ENCODE results near the gene MBNL3. TPM values are rescaled to one million over a fixed set of nuclear protein-coding genes. Genes with fewer than 3 reads are reported as not detected.

The MBNL3 gene
- total and polyA plus RNA-seq, 9 of the 15 experiments (the other 6 are each of a cell fraction or from before 2014, with no cell fraction given): under 0.01 to 0.25 (median 0.16) TPM

DNA sequence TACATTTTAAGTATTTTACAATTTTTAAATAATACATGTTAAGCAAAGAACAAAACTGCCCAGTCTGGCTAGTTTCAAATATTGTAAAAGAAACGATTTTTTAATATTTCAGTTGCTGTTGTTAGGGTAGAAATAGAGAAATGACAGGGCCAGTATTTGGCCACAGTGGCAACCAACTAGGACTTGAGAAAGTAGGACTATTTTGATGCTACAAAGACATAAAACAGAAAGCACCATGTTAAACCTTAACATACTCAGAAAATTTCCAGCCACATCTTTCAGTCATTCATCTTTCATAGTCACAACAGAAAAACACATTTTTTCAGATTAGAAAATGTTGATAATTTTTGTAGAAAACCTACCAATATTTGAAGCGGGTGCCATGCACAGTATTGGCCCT lies 104.5 kb downstream of the MBNL3 start (continued):
- TF ChIP-seq, protein P1, sequence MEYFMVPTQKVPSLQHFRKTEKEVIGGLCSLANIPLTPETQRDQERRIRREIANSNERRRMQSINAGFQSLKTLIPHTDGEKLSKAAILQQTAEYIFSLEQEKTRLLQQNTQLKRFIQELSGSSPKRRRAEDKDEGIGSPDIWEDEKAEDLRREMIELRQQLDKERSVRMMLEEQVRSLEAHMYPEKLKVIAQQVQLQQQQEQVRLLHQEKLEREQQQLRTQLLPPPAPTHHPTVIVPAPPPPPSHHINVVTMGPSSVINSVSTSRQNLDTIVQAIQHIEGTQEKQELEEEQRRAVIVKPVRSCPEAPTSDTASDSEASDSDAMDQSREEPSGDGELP (CRISPR knock-in tag; IDR thresholded peaks at IDR 0.05; ENCODE audit: borderline replicate concordance): no peak
- TF ChIP-seq, protein P2, sequence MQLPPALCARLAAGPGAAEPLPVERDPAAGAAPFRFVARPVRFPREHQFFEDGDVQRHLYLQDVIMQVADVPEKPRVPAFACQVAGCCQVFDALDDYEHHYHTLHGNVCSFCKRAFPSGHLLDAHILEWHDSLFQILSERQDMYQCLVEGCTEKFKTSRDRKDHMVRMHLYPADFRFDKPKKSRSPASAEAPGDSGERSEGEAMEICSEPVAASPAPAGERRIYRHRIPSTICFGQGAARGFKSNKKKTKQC (CRISPR knock-in tag; IDR thresholded peaks at IDR 0.05): no peak
- TF ChIP-seq MEIS2 (IDR thresholded peaks at IDR 0.05; ENCODE audit: partially characterized antibody) (no peak), LARP7 (IDR thresholded peaks at IDR 0.05) (no peak)
- TF ChIP-seq, protein P3, sequence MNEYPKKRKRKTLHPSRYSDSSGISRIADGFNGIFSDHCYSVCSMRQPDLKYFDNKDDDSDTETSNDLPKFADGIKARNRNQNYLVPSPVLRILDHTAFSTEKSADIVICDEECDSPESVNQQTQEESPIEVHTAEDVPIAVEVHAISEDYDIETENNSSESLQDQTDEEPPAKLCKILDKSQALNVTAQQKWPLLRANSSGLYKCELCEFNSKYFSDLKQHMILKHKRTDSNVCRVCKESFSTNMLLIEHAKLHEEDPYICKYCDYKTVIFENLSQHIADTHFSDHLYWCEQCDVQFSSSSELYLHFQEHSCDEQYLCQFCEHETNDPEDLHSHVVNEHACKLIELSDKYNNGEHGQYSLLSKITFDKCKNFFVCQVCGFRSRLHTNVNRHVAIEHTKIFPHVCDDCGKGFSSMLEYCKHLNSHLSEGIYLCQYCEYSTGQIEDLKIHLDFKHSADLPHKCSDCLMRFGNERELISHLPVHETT (CRISPR knock-in tag; conservative IDR thresholded peaks at IDR 0.05 in 1 of 2, IDR thresholded peaks at IDR 0.05 in 1 of 2): no peak
- TF ChIP-seq, protein P4, sequence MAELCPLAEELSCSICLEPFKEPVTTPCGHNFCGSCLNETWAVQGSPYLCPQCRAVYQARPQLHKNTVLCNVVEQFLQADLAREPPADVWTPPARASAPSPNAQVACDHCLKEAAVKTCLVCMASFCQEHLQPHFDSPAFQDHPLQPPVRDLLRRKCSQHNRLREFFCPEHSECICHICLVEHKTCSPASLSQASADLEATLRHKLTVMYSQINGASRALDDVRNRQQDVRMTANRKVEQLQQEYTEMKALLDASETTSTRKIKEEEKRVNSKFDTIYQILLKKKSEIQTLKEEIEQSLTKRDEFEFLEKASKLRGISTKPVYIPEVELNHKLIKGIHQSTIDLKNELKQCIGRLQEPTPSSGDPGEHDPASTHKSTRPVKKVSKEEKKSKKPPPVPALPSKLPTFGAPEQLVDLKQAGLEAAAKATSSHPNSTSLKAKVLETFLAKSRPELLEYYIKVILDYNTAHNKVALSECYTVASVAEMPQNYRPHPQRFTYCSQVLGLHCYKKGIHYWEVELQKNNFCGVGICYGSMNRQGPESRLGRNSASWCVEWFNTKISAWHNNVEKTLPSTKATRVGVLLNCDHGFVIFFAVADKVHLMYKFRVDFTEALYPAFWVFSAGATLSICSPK (IDR thresholded peaks at IDR 0.05; ENCODE audit: borderline replicate concordance): no peak
